K562 (cell line): ENCODE data around the gene FBXO10. TPM values are rescaled to one million over a fixed set of nuclear protein-coding genes. Genes with fewer than 3 reads are reported as not detected.

Experiments
- ATAC-seq: fragments of 200-7000 bp; cut with Tn5 transposase; 3 replicates; pipeline ENCODE4 v1.9.1; 2020; ENCODE audit warnings: moderate library complexity
- BruUV-seq: library from RNA; stranded (reverse); fragments of 400-500 nt; replicated peaks from 2 replicates; lab custom pipeline; 2021; lab: Mats Ljungman, UMichigan
- CTCF ChIA-PET: fragments of 300-600 bp; formaldehyde crosslinking; extraction: SDS; loops from one replicate; lab custom pipeline; 2021; ENCODE audit warnings: low intra/inter-chr PET ratio; lab: Yijun Ruan, JAX
- POLR2A ChIA-PET: fragments of 300-600, 350-650 bp; sonication (Branson Sonifier 250); formaldehyde crosslinking; extraction: SDS; loops from one replicate; lab custom pipeline; 2021; ENCODE audit warnings: antibody characterized with exemption, inconsistent platforms; lab: Yijun Ruan, JAX
- DNase-seq, 4 experiments: peaks; one replicate each; pipeline versions ENCODE4 v3.0.0 to v3.0.0-alpha.2; 2011 to 2018; ENCODE audit warnings: low spot score in 3 of 4, mixed read lengths in 3 of 4; ENCODE audit errors: extremely low read depth in 1 of 4
- FAIRE-seq: peaks from 2 replicates; lab custom pipeline; 2011; peaks lifted over from hg19 to GRCh38; lab: Jason Lieb, UNC
- H2AFZ ChIP-seq: 2 replicates; pipeline ENCODE4 v1.6.0; 2011; ENCODE audit warnings: low read depth, low read length, control low read depth, inconsistent platforms
- H3K27ac ChIP-seq: fragments of 200-600 bp; 3 replicates; pipeline ENCODE4 v1.8.0; 2011; ENCODE audit warnings: low read depth, mild to moderate bottlenecking, control low read depth, inconsistent platforms, low read length, moderate library complexity, mixed read lengths; ENCODE audit errors: extremely low read depth
- H3K27me3 ChIP-seq, 2 experiments: fragments of 300-600 bp in 1 of 2; 2 replicates in 1 of 2; 3 replicates in 1 of 2; pipeline versions ENCODE4 v1.6.0 to v1.8.0; 2011; ENCODE audit warnings: inconsistent platforms in 2 of 2, low read length in 2 of 2, mild to moderate bottlenecking in 1 of 2, mixed read lengths in 1 of 2, moderate library complexity in 1 of 2; ENCODE audit not compliant: control insufficient read depth in 2 of 2, insufficient read depth in 2 of 2
- H3K36me3 ChIP-seq: fragments of 300-600 bp; 3 replicates; pipeline ENCODE4 v1.8.0; 2011; ENCODE audit warnings: mild to moderate bottlenecking, low read length, inconsistent platforms; ENCODE audit not compliant: control insufficient read depth, insufficient read depth
- H3K4me1 ChIP-seq, 2 experiments: fragments of 200-600 bp in 1 of 2; replicated peaks in 1 of 2; 2 replicates in 1 of 2; 3 replicates in 1 of 2; pipeline versions ENCODE4 v1.5.1 to v1.8.0; 2011; ENCODE audit warnings: inconsistent platforms in 2 of 2, low read length in 2 of 2, mild to moderate bottlenecking in 1 of 2, mixed read lengths in 1 of 2, moderate library complexity in 1 of 2; ENCODE audit not compliant: control insufficient read depth in 2 of 2, insufficient read depth in 2 of 2
- H3K4me2 ChIP-seq: 2 replicates; pipeline ENCODE4 v1.6.1; 2011; ENCODE audit warnings: low read length, control low read depth, inconsistent platforms, mixed read lengths; ENCODE audit not compliant: insufficient read depth
- H3K4me3 ChIP-seq: fragments of 200-600 bp; sonication (generic), shearing (Covaris generic); 2 replicates; pipeline ENCODE4 v1.5.1; 2016; ENCODE audit warnings: control low read depth, inconsistent platforms
- H3K79me2 ChIP-seq: fragments of 200-600 bp; 3 replicates; pipeline ENCODE4 v1.8.0; 2011; ENCODE audit warnings: low read length, inconsistent platforms; ENCODE audit not compliant: control insufficient read depth, insufficient read depth
- H3K9ac ChIP-seq, 2 experiments: 2 replicates each; pipeline versions ENCODE4 v1.6.0 to v1.6.1; 2011; ENCODE audit warnings: low read depth in 2 of 2, low read length in 2 of 2, control low read depth in 1 of 2, inconsistent platforms in 1 of 2, mild to moderate bottlenecking in 1 of 2, mixed read lengths in 1 of 2; ENCODE audit not compliant: insufficient read depth in 1 of 2
- H3K9me1 ChIP-seq: one replicate; pipeline ENCODE4 v1.6.0; 2011; ENCODE audit warnings: inconsistent platforms, mild to moderate bottlenecking, low read length, moderate library complexity; ENCODE audit not compliant: control insufficient read depth, insufficient read depth
- H3K9me3 ChIP-seq: replicated peaks from 2 replicates; pipeline ENCODE4 v1.5.1; 2011; ENCODE audit warnings: low read depth, low read length, inconsistent platforms; ENCODE audit not compliant: control insufficient read depth, insufficient read depth
- H4K20me1 ChIP-seq: replicated peaks from 2 replicates; pipeline ENCODE4 v1.6.1; 2011; ENCODE audit warnings: low read length, inconsistent platforms, mixed read lengths; ENCODE audit not compliant: control insufficient read depth, insufficient read depth
- CBX5 ChIP-seq: IDR thresholded peaks from 2 replicates; pipeline ENCODE4 v1.6.1; 2014; ENCODE audit warnings: low read depth, borderline replicate concordance
- CCNT2 ChIP-seq: IDR thresholded peaks from 2 replicates; pipeline ENCODE4 v1.6.1; 2011; ENCODE audit warnings: borderline replicate concordance, low read depth, mild to moderate bottlenecking, moderate library complexity, mixed read lengths, low read length; ENCODE audit not compliant: insufficient read length; ENCODE audit errors: extremely low read depth
- EP300 ChIP-seq: IDR thresholded peaks from 2 replicates; pipeline ENCODE4 v1.6.1; 2012; ENCODE audit warnings: low read length, improper control_type of control experiment
- IFI16 ChIP-seq: fragments of 250-450 bp; sonication (Bioruptor Pico); IDR thresholded peaks from 2 replicates; pipeline ENCODE4 v2.1.2; 2022; ENCODE audit warnings: mild to moderate bottlenecking, inconsistent platforms
- MIER1 ChIP-seq: fragments of 450-650 bp; IDR thresholded peaks from 2 replicates; pipeline ENCODE4 v1.6.1; 2016; ENCODE audit warnings: antibody characterized with exemption, mild to moderate bottlenecking, low read depth
- MXI1 ChIP-seq: IDR thresholded peaks from 2 replicates; pipeline ENCODE4 v1.6.1; 2011; ENCODE audit warnings: low read depth, mild to moderate bottlenecking, improper control_type of control experiment, low read length
- NONO ChIP-seq, 2 experiments: fragments of 200-400 bp in 1 of 2; fragments of 450-650 bp in 1 of 2; formaldehyde crosslinking in 1 of 2; IDR thresholded peaks; 2 replicates each; pipeline ENCODE4 v1.6.1; 2017; ENCODE audit warnings: low read depth in 2 of 2, mild to moderate bottlenecking in 2 of 2, moderate library complexity in 2 of 2, low read length in 1 of 2
- PHTF2 ChIP-seq: fragments of 250-450 bp; sonication (Bioruptor Pico); IDR thresholded peaks from 2 replicates; pipeline ENCODE4 v1.5.0; 2021; ENCODE audit warnings: mild to moderate bottlenecking
- ZNF57 ChIP-seq: fragments of 450-650 bp; formaldehyde crosslinking; IDR thresholded peaks from 2 replicates; pipeline ENCODE4 v1.4.0; 2020; ENCODE audit warnings: mild to moderate bottlenecking, moderate library complexity
- ZNF79 ChIP-seq: fragments of 250-450 bp; sonication (Bioruptor Pico); IDR thresholded peaks from 2 replicates; pipeline ENCODE4 v1.4.0; 2020; ENCODE audit warnings: low read depth, mild to moderate bottlenecking, moderate library complexity
- ZNF830 ChIP-seq: fragments of 250-450 bp; sonication (Bioruptor Pico); IDR thresholded peaks from 2 replicates; pipeline ENCODE4 v1.5.0; 2021; ENCODE audit warnings: mild to moderate bottlenecking
- WGBS: fragments of 100-300 bp; shearing (Covaris generic); methylation state at CpG from one replicate; pipeline ENCODE4 v1.1.6; 2016; ENCODE audit warnings: low coverage, mixed read lengths; ENCODE audit not compliant: insufficient coverage; ENCODE audit errors: missing lambda C conversion rate; 5-methylcytosine and 5-hydroxymethylcytosine counted together
- in situ Hi-C: fragments of 300-500 bp; cut with MboI; formaldehyde crosslinking; loops from 4 replicates; pipeline ENCODE4 v1.15.0; 2018; ENCODE audit warnings: inconsistent platforms, mixed read lengths
- intact Hi-C: fragments of 100-400 bp; cut with micrococcal nuclease; formaldehyde crosslinking; loops from 2 replicates; pipeline ENCODE4 v1.14.2; 2022
- polyA plus RNA-seq, 8 experiments: library from polyadenylated mRNA; depleted of rRNA in 4 of 8; stranded (reverse) in 5 of 8; unstranded in 3 of 8; fragments of >200 nt; fragmentation: Nextera tagmentation in 2 of 8; fragmentation: Illumina TruSeq in 1 of 8; extraction: Ambion mirVana in 2 of 8; extraction: Trizol in 1 of 8; gene quantifications; 2 replicates each; pipeline versions ENCODE4 v1.2.1 to v1.2.3, GENCODE V29; 2011 to 2014; ENCODE audit warnings: inconsistent platforms in 1 of 8, missing spikeins in 1 of 8
- total RNA-seq, 7 experiments: library from RNA; depleted of rRNA in 6 of 7; stranded (reverse); fragments of >200 nt in 6 of 7; fragmentation: Illumina TruSeq in 2 of 7; extraction: Trizol in 2 of 7; gene quantifications; 2 replicates each; pipeline versions ENCODE4 v1.2.1 to v1.2.3, GENCODE V29; 2011 to 2021; ENCODE audit warnings: low replicate concordance in 1 of 7
- TF ChIP-seq, protein P1 (sequence below): fragments of 250-450 bp; sonication (Bioruptor Pico); IDR thresholded peaks from 2 replicates; pipeline ENCODE4 v1.8.0; 2022; ENCODE audit warnings: moderate library complexity, mild to moderate bottlenecking, inconsistent platforms
- TF ChIP-seq, protein P2 (sequence below): sonication (generic); formaldehyde crosslinking; IDR thresholded peaks from 2 replicates; pipeline ENCODE4 v1.8.1; 2023; ENCODE audit warnings: mild to moderate bottlenecking, missing genetic modification reagents
- TF ChIP-seq, protein P3 (sequence below): fragments of 250-450 bp; sonication (Bioruptor Pico); IDR thresholded peaks from 2 replicates; pipeline ENCODE4 v1.8.0; 2021; ENCODE audit warnings: borderline replicate concordance, mild to moderate bottlenecking, moderate library complexity; ENCODE audit not compliant: poor library complexity, severe bottlenecking
- TF ChIP-seq, protein P4 (sequence below): sonication (generic); formaldehyde crosslinking; IDR thresholded peaks from 2 replicates; pipeline ENCODE4 v1.8.1; 2022; ENCODE audit warnings: missing genetic modification reagents
- TF ChIP-seq, protein P5 (sequence below): fragments of 250-450 bp; sonication (Bioruptor Pico); IDR thresholded peaks from 2 replicates; pipeline ENCODE4 v1.8.0; 2021; ENCODE audit warnings: moderate library complexity, mild to moderate bottlenecking, inconsistent platforms

The FBXO10 gene
- total and polyA plus RNA-seq, 9 of the 15 experiments (the other 6 are each of a cell fraction or from before 2014, with no cell fraction given): 0.84 to 9.9 (median 6.0) TPM

DNA sequence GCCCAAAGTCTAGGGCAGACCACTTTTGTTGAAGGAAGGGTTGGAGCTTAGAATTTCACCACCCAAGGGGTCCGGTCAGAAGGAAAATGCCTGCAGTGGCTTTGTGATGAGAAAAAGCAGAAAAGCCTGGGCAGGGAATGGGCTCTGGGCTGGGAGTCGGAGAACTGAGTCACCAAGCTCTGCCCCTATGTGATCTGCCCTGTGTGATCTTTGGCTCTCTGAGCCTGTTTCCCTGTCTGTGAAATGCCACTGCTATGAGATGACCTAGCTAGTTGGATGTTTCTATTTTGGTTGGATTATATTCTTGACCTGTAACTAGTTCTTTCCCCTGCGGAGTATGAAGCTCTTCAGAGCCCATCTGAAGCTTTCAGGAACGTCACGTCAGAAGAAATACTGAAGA is 80.6 kb downstream of the FBXO10 start:
- DNase-seq (peak in 1 of 4 experiments; percentile 5), ATAC-seq (no peak; the same call in 2 of the 3 replicates), FAIRE-seq (no peak)
- WGBS: 98% methylated on average over 5 of the region's 5 CpGs
- Histone ChIP-seq H3K9me1 (no peaks in the 10 kb centered on the region), H3K27ac (no peak overlapping the region; the same call in 2 of the 3 replicates), H3K9me3 (no peaks in the 10 kb centered on the region), H4K20me1 (peaks cover 2% of the 10 kb centered on the region), H3K4me1 (no peaks in the 10 kb centered on the region), H3K4me3 (no peak overlapping the region), H3K9ac (peak overlapping the region in 1 of 2 experiments; percentile 79; a peak in 1 of 4 replicates), H3K27me3 (no peaks in the 10 kb centered on the region), H3K36me3 (peaks cover 91% of the 10 kb centered on the region), H3K4me2 (no peak overlapping the region), H2AFZ (no peak overlapping the region), H3K79me2 (no peaks in the 10 kb centered on the region)
- POLR2A ChIA-PET: interaction anchor here (0.8 to 5.1 kb wide), 5 partner anchors 8 to 14 kb away, joined by 3 to 44 read pairs (median 3); partner anchors contain the start of gene POLR1E
- CTCF ChIA-PET: no interaction called here
- TF ChIP-seq, protein P1, sequence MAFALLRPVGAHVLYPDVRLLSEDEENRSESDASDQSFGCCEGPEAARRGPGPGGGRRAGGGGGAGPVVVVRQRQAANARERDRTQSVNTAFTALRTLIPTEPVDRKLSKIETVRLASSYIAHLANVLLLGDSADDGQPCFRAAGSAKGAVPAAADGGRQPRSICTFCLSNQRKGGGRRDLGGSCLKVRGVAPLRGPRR (CRISPR knock-in tag): no peak
- TF ChIP-seq CCNT2 (no peak), ZNF79 (CRISPR knock-in tag) (no peak), ZNF57 (CRISPR knock-in tag) (no peak), ZNF830 (no peak), PHTF2 (CRISPR knock-in tag) (no peak), NONO (IDR thresholded peaks at IDR 0.05; ENCODE audit: low read depth in 2 of 2, low read length in 1 of 2) (no peak), MIER1 (no peak), IFI16 (no peak), EP300 (no peak), CBX5 (no peak), MXI1 (no peak)
- TF ChIP-seq, protein P2, sequence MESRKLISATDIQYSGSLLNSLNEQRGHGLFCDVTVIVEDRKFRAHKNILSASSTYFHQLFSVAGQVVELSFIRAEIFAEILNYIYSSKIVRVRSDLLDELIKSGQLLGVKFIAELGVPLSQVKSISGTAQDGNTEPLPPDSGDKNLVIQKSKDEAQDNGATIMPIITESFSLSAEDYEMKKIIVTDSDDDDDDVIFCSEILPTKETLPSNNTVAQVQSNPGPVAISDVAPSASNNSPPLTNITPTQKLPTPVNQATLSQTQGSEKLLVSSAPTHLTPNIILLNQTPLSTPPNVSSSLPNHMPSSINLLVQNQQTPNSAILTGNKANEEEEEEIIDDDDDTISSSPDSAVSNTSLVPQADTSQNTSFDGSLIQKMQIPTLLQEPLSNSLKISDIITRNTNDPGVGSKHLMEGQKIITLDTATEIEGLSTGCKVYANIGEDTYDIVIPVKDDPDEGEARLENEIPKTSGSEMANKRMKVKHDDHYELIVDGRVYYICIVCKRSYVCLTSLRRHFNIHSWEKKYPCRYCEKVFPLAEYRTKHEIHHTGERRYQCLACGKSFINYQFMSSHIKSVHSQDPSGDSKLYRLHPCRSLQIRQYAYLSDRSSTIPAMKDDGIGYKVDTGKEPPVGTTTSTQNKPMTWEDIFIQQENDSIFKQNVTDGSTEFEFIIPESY (CRISPR knock-in tag): no peak
- TF ChIP-seq, protein P3, sequence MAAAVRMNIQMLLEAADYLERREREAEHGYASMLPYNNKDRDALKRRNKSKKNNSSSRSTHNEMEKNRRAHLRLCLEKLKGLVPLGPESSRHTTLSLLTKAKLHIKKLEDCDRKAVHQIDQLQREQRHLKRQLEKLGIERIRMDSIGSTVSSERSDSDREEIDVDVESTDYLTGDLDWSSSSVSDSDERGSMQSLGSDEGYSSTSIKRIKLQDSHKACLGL (CRISPR knock-in tag): no peak
- TF ChIP-seq, protein P4, sequence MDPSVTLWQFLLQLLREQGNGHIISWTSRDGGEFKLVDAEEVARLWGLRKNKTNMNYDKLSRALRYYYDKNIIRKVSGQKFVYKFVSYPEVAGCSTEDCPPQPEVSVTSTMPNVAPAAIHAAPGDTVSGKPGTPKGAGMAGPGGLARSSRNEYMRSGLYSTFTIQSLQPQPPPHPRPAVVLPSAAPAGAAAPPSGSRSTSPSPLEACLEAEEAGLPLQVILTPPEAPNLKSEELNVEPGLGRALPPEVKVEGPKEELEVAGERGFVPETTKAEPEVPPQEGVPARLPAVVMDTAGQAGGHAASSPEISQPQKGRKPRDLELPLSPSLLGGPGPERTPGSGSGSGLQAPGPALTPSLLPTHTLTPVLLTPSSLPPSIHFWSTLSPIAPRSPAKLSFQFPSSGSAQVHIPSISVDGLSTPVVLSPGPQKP (CRISPR knock-in tag): no peak
- TF ChIP-seq, protein P5, sequence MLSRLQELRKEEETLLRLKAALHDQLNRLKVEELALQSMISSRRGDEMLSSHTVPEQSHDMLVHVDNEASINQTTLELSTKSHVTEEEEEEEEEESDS: no peak
- intact Hi-C loops: no loop called here
- BruUV-seq: no TSS peak
- in situ Hi-C loops: loop anchor here (25.0 kb wide), 1 partner anchor 867 kb away; no protein-coding TSS in a partner anchor
